GM23338 (cell line): ENCODE measurements around the gene HMCN2.

ENCODE experiments used
- CREB1 ChIP-seq: fragments of 250-450 bp; sonication (Bioruptor Pico); IDR thresholded peaks from 2 replicates; pipeline ENCODE4 v1.5.0; 2020; ENCODE audit warnings: low read depth, mild to moderate bottlenecking, moderate library complexity
- CTCF ChIP-seq, 2 experiments: fragments of 200-600 bp in 1 of 2; sonication (generic) in 1 of 2; conservative IDR thresholded peaks; 2 replicates each; pipeline versions ENCODE4 v1.5.1 to v1.6.1; 2016 to 2017; ENCODE audit warnings: antibody characterized with exemption in 2 of 2, low read depth in 2 of 2, mild to moderate bottlenecking in 2 of 2, moderate library complexity in 1 of 2
- ETS1 ChIP-seq: IDR thresholded peaks from 2 replicates; pipeline ENCODE4 v1.6.1; 2016; ENCODE audit warnings: antibody characterized with exemption
- EZH2 ChIP-seq: fragments of 200-600 bp; sonication (generic); IDR thresholded peaks from one replicate; pipeline ENCODE4 v1.8.0; 2017; ENCODE audit warnings: antibody characterized with exemption, mild to moderate bottlenecking, low read depth; ENCODE audit not compliant: unreplicated experiment
- EZH2phosphoT487 ChIP-seq: fragments of 200-600 bp; sonication (generic); IDR thresholded peaks from one replicate; pipeline ENCODE4 v1.8.1; 2018; ENCODE audit warnings: antibody characterized with exemption; ENCODE audit not compliant: unreplicated experiment
- JUNB ChIP-seq: IDR thresholded peaks from one replicate; pipeline ENCODE4 v1.6.1; 2016; ENCODE audit warnings: antibody characterized with exemption; ENCODE audit not compliant: unreplicated experiment
- POLR2AphosphoS5 ChIP-seq: IDR thresholded peaks from 2 replicates; pipeline ENCODE4 v1.6.1; 2016; ENCODE audit warnings: antibody characterized with exemption, low read depth
- REST ChIP-seq: IDR thresholded peaks from one replicate; pipeline ENCODE4 v1.6.1; 2018; ENCODE audit warnings: antibody characterized with exemption; ENCODE audit not compliant: unreplicated experiment
- STAT1 ChIP-seq: IDR thresholded peaks from one replicate; pipeline ENCODE4 v1.6.1; 2016; ENCODE audit warnings: antibody characterized with exemption; ENCODE audit not compliant: unreplicated experiment
- ZNF114 ChIP-seq: fragments of 250-450 bp; sonication (Bioruptor Pico); IDR thresholded peaks from 2 replicates; pipeline ENCODE4 v1.5.0; 2020; ENCODE audit warnings: mild to moderate bottlenecking, moderate library complexity
- ZNF331 ChIP-seq: fragments of 250-450 bp; sonication (Bioruptor Pico); IDR thresholded peaks from 2 replicates; pipeline ENCODE4 v1.5.0; 2020; ENCODE audit warnings: low read depth, mild to moderate bottlenecking, moderate library complexity

GRCh38 chr9:130426467-130426773 is 160.9 kb downstream of the HMCN2 start:
- TF ChIP-seq POLR2AphosphoS5 (no peak), CREB1 (CRISPR knock-in tag) (no peak), CTCF (conservative IDR thresholded peaks at IDR 0.05; ENCODE audit: low read depth in 2 of 2) (0 out of 4 replicates have a peak, but pooled peaks of 1 of the 2 experiments have one; percentile 15), REST (no peak), JUNB (no peak), ETS1 (no peak), EZH2phosphoT487 (no peak), EZH2 (no peak), ZNF331 (CRISPR knock-in tag) (no peak), STAT1 (no peak), ZNF114 (CRISPR knock-in tag) (no peak)
